ENCODE measurements around the gene GRID1. TPM values are rescaled to one million over a fixed set of nuclear protein-coding genes. Genes with fewer than 3 reads are reported as not detected.

Gene GRID1
- polyA plus RNA-seq, 1 experiment: 0.49 TPM

DNA sequence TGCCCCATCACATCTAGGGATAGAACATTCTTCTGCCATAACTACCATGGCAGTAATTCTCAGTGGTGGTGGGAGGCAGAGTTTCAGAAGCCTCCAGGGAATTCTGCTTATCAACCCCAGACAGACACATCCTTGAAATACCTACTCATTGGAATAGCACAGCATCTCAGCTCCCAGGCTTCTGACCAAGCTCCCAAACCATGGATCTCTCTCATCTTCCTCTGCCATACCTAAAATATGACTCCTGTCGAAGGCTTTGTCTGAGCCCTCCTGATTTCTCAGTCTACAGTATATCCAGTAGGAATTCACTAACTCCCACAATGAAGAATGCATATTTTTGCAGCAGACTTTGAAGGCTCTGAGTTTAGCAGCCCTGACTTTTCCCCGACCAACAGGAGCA is 687.5 kb downstream of the GRID1 start:
- DNase-seq (ENCODE audit: low read depth): no peak
- Histone ChIP-seq H3K4me3 (ENCODE audit: low read depth, low read length) (no peak overlapping the region), H3K36me3 (ENCODE audit: control insufficient read depth, insufficient read depth, low read length) (no peaks in the 10 kb centered on the region), H3K27me3 (ENCODE audit: control insufficient read depth, insufficient read depth, low read length) (no peaks in the 10 kb centered on the region)
- TF ChIP-seq, protein P1, sequence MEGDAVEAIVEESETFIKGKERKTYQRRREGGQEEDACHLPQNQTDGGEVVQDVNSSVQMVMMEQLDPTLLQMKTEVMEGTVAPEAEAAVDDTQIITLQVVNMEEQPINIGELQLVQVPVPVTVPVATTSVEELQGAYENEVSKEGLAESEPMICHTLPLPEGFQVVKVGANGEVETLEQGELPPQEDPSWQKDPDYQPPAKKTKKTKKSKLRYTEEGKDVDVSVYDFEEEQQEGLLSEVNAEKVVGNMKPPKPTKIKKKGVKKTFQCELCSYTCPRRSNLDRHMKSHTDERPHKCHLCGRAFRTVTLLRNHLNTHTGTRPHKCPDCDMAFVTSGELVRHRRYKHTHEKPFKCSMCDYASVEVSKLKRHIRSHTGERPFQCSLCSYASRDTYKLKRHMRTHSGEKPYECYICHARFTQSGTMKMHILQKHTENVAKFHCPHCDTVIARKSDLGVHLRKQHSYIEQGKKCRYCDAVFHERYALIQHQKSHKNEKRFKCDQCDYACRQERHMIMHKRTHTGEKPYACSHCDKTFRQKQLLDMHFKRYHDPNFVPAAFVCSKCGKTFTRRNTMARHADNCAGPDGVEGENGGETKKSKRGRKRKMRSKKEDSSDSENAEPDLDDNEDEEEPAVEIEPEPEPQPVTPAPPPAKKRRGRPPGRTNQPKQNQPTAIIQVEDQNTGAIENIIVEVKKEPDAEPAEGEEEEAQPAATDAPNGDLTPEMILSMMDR (IDR thresholded peaks at IDR 0.05; ENCODE audit: insufficient read depth, low read depth, low read length): no peak
- ChIA-PET POLR2A (no interaction called here), CTCF (no interaction called here)

DNA sequence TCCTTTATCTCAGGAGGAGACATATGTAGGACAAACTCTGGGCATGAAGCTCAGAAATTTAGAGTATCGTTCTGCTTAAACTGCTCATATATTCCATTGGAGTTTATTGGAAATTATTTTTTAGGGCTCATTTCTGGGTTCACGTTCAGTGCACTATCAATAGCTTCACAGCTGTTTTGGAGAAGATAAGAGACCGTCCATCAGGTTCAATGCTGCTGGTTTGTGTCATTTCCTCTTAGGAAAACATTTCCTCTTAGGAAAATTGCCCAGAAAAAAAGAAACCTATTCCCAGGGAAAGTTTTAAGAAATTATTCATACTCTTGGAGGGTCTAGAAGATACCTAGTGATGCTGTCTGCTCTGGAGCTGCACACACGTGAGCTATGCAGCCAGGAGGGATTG is 691.7 kb downstream of the GRID1 start:
- TF ChIP-seq, protein P1 (IDR thresholded peaks at IDR 0.05; ENCODE audit: insufficient read depth, low read depth, low read length): no peak
- POLR2A ChIA-PET: no interaction called here
- Histone ChIP-seq H3K36me3 (ENCODE audit: control insufficient read depth, insufficient read depth, low read length) (no peaks in the 10 kb centered on the region), H3K4me3 (ENCODE audit: low read depth, low read length) (no peak overlapping the region), H3K27me3 (ENCODE audit: control insufficient read depth, insufficient read depth, low read length) (no peaks in the 10 kb centered on the region)
- CTCF ChIA-PET: interaction anchor here (1.4 kb wide), 1 partner anchor 15 kb away, joined by 3 read pairs; no protein-coding TSS in a partner anchor
- no peak for DNase-seq (ENCODE audit: low read depth)

GRCh38 chr10:85673270-85673669 is 693.3 kb downstream of the GRID1 start:
- Histone ChIP-seq H3K36me3 (ENCODE audit: control insufficient read depth, insufficient read depth, low read length) (no peaks in the 10 kb centered on the region), H3K27me3 (ENCODE audit: control insufficient read depth, insufficient read depth, low read length) (no peaks in the 10 kb centered on the region), H3K4me3 (ENCODE audit: low read depth, low read length) (no peak overlapping the region)
- CTCF ChIA-PET: no interaction called here
- POLR2A ChIA-PET: no interaction called here
- TF ChIP-seq, protein P1 (IDR thresholded peaks at IDR 0.05; ENCODE audit: insufficient read depth, low read depth, low read length): no peak
- no peak for DNase-seq (ENCODE audit: low read depth)

GRCh38 chr10:85671530-85671929 is 695.1 kb downstream of the GRID1 start:
- POLR2A ChIA-PET: no interaction called here
- Histone ChIP-seq H3K36me3 (ENCODE audit: control insufficient read depth, insufficient read depth, low read length) (no peaks in the 10 kb centered on the region), H3K27me3 (ENCODE audit: control insufficient read depth, insufficient read depth, low read length) (no peaks in the 10 kb centered on the region), H3K4me3 (ENCODE audit: low read depth, low read length) (no peak overlapping the region)
- TF ChIP-seq, protein P1 (IDR thresholded peaks at IDR 0.05; ENCODE audit: insufficient read depth, low read depth, low read length): no peak
- DNase-seq (ENCODE audit: low read depth): no peak
- CTCF ChIA-PET: no interaction called here

DNA sequence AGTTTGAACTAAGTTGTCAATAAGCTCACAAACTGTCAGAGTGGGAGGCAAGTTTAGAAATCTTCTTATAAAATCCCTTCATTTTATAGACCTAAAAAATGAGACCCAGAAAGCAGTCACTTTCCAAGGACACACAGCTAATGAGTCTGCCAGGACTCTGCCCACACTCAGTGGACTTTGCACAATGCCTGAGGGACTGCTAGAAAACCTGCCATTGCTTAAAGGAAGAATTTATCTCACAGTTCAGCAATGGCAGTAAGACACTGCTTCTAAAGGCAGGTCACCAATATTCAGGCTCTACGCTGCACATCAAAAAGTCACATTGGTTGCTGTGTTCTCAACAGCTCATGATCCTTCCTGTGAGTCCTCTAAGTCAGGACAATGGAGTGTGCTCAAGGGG is 698.1 kb downstream of the GRID1 start:
- Histone ChIP-seq H3K36me3 (ENCODE audit: control insufficient read depth, insufficient read depth, low read length) (no peaks in the 10 kb centered on the region), H3K27me3 (ENCODE audit: control insufficient read depth, insufficient read depth, low read length) (no peaks in the 10 kb centered on the region), H3K4me3 (ENCODE audit: low read depth, low read length) (no peak overlapping the region)
- TF ChIP-seq, protein P1 (IDR thresholded peaks at IDR 0.05; ENCODE audit: insufficient read depth, low read depth, low read length): no peak
- DNase-seq (ENCODE audit: low read depth): no peak
- ChIA-PET CTCF (no interaction called here), POLR2A (no interaction called here)
